ENCODE measurements around the gene EGFLAM.

The EGFLAM gene

GRCh38 chr5:38453921-38454320 is 195.6 kb downstream of the EGFLAM start:
- DNase-seq, result no peak

GRCh38 chr5:38455796-38456330 is 197.5 kb downstream of the EGFLAM start:
- no peak for DNase-seq

GRCh38 chr5:38456657-38457399 is 198.5 kb downstream of the EGFLAM start:
- no peak for DNase-seq

- DNase-seq, result no peak
These were observed 199.8 kb downstream of the EGFLAM start for GRCh38 chr5:38458174-38458573.

GRCh38 chr5:38462976-38463633 is 204.7 kb downstream of the EGFLAM start:
- no peak for DNase-seq

GRCh38 chr5:38463634-38464521 is 205.5 kb downstream of the EGFLAM start:
- DNase-seq, result no peak

GRCh38 chr5:38465061-38465460 is 206.7 kb downstream of the EGFLAM start:
- DNase-seq, result no peak

GRCh38 chr5:38465702-38466423 is 207.5 kb downstream of the EGFLAM start:
- no peak for DNase-seq

GRCh38 chr5:38466424-38467189 is 208.2 kb downstream of the EGFLAM start:
- no peak for DNase-seq

- DNase-seq, result no peak
These were observed 209.1 kb downstream of the EGFLAM start for GRCh38 chr5:38467353-38468040.

- no peak for DNase-seq
These were observed 209.9 kb downstream of the EGFLAM start for GRCh38 chr5:38468202-38468673.

GRCh38 chr5:38468978-38469706 is 210.8 kb downstream of the EGFLAM start:
- DNase-seq, result no peak

GRCh38 chr5:38469707-38470267 is 211.4 kb downstream of the EGFLAM start:
- no peak for DNase-seq

- DNase-seq, result no peak
These were observed 213.3 kb downstream of the EGFLAM start for GRCh38 chr5:38471709-38472108.

GRCh38 chr5:38472541-38472940 is 214.2 kb downstream of the EGFLAM start:
- no peak for DNase-seq

- no peak for DNase-seq
These were observed 214.6 kb downstream of the EGFLAM start for GRCh38 chr5:38473008-38473407.

- no peak for DNase-seq
These were observed 219.8 kb downstream of the EGFLAM start for GRCh38 chr5:38478166-38478565.

GRCh38 chr5:38478878-38479277 is 220.5 kb downstream of the EGFLAM start:
- DNase-seq, result no peak

- no peak for DNase-seq
These were observed 221.1 kb downstream of the EGFLAM start for GRCh38 chr5:38479315-38479904.
